Mesenchymal stem cell (in vitro differentiated cells and primary cell): ENCODE results near the gene NAPB.

ENCODE experiments used
- DNase-seq: peaks from one replicate; pipeline ENCODE4 v3.0.0-alpha.2; 2013
- H2AFZ ChIP-seq: one replicate; pipeline ENCODE4 v1.6.1; 2013; ENCODE audit warnings: low read depth, mild to moderate bottlenecking, control low read depth, inconsistent platforms, low read length, moderate library complexity
- H2AK5ac ChIP-seq: 2 replicates; pipeline ENCODE4 v1.6.1; 2013; ENCODE audit warnings: low read length, moderate library complexity, mild to moderate bottlenecking, inconsistent platforms; ENCODE audit not compliant: severe bottlenecking
- H2BK120ac ChIP-seq: one replicate; pipeline ENCODE4 v1.6.1; 2013; ENCODE audit warnings: low read depth, mild to moderate bottlenecking, inconsistent platforms, low read length, moderate library complexity
- H2BK12ac ChIP-seq, 2 experiments: one replicate each; pipeline ENCODE4 v1.6.1; 2013; ENCODE audit warnings: inconsistent platforms in 2 of 2, low read length in 2 of 2, mild to moderate bottlenecking in 2 of 2, moderate library complexity in 2 of 2, control low read depth in 1 of 2
- H2BK15ac ChIP-seq: one replicate; pipeline ENCODE4 v1.6.1; 2013; ENCODE audit warnings: mild to moderate bottlenecking, low read depth, inconsistent platforms; ENCODE audit not compliant: poor library complexity, severe bottlenecking
- H2BK5ac ChIP-seq: 2 replicates; pipeline ENCODE4 v1.6.1; 2013; ENCODE audit warnings: low read depth, mild to moderate bottlenecking, low read length, control low read depth, inconsistent platforms; ENCODE audit not compliant: poor library complexity, severe bottlenecking
- H3K14ac ChIP-seq, 2 experiments: one replicate each; pipeline ENCODE4 v1.6.1; 2013; ENCODE audit warnings: inconsistent platforms in 2 of 2, low read length in 2 of 2, control low read depth in 1 of 2, mild to moderate bottlenecking in 1 of 2, moderate library complexity in 1 of 2
- H3K18ac ChIP-seq, 2 experiments: one replicate each; pipeline ENCODE4 v1.6.1; 2013; ENCODE audit warnings: inconsistent platforms in 2 of 2, low read length in 2 of 2, control low read depth in 1 of 2, low read depth in 1 of 2, mild to moderate bottlenecking in 1 of 2
- H3K23ac ChIP-seq, 2 experiments: one replicate each; pipeline ENCODE4 v1.6.1; 2013; ENCODE audit warnings: inconsistent platforms in 2 of 2, low read length in 2 of 2, mild to moderate bottlenecking in 2 of 2, moderate library complexity in 2 of 2, control low read depth in 1 of 2
- H3K27ac ChIP-seq: 2 replicates; pipeline ENCODE4 v1.5.1; 2013; ENCODE audit warnings: mild to moderate bottlenecking, moderate library complexity, low read length, control low read depth, inconsistent platforms; ENCODE audit not compliant: poor library complexity, severe bottlenecking
- H3K27me3 ChIP-seq, 2 experiments: 2 replicates each; pipeline versions ENCODE4 v1.6.1 to v1.7.0; 2013; ENCODE audit warnings: low read length in 2 of 2, mild to moderate bottlenecking in 2 of 2, moderate library complexity in 2 of 2, control low read depth in 1 of 2, inconsistent platforms in 1 of 2; ENCODE audit not compliant: control insufficient read depth in 1 of 2, insufficient read depth in 1 of 2
- H3K36me3 ChIP-seq, 2 experiments: 2 replicates each; pipeline versions ENCODE4 v1.6.1 to v1.7.0; 2013; ENCODE audit warnings: low read length in 2 of 2, control low read depth in 1 of 2, inconsistent platforms in 1 of 2, low read depth in 1 of 2, mild to moderate bottlenecking in 1 of 2; ENCODE audit not compliant: insufficient read depth in 2 of 2, control insufficient read depth in 1 of 2
- H3K4ac ChIP-seq, 2 experiments: one replicate each; pipeline ENCODE4 v1.6.1; 2013; ENCODE audit warnings: inconsistent platforms in 2 of 2, low read length in 2 of 2, mild to moderate bottlenecking in 2 of 2, moderate library complexity in 2 of 2, control low read depth in 1 of 2, low read depth in 1 of 2
- H3K4me1 ChIP-seq: 2 replicates; pipeline ENCODE4 v1.6.1; 2013; ENCODE audit warnings: low read depth, low read length, control low read depth; ENCODE audit not compliant: control insufficient read depth, insufficient read depth
- H3K4me2 ChIP-seq: 2 replicates; pipeline ENCODE4 v1.6.1; 2013; ENCODE audit warnings: low read length, mild to moderate bottlenecking, inconsistent platforms; ENCODE audit not compliant: poor library complexity, severe bottlenecking
- H3K4me3 ChIP-seq, 2 experiments: 2 replicates each; pipeline versions ENCODE4 v1.5.1 to v1.7.0; 2013; ENCODE audit warnings: low read length in 2 of 2, mild to moderate bottlenecking in 2 of 2, control low read depth in 1 of 2, low read depth in 1 of 2; ENCODE audit not compliant: insufficient read depth in 1 of 2
- H3K79me1 ChIP-seq: replicated peaks from 2 replicates; pipeline ENCODE4 v1.6.1; 2013; ENCODE audit warnings: mild to moderate bottlenecking, control low read depth, low read length, inconsistent platforms; ENCODE audit not compliant: poor library complexity, severe bottlenecking
- H3K9ac ChIP-seq: 2 replicates; pipeline ENCODE4 v1.7.0; 2013; ENCODE audit warnings: mild to moderate bottlenecking, low read length, moderate library complexity
- H3K9me3 ChIP-seq: 2 replicates; pipeline ENCODE4 v1.7.0; 2013; ENCODE audit warnings: mild to moderate bottlenecking, low read length; ENCODE audit not compliant: control insufficient read depth
- H4K8ac ChIP-seq: one replicate; pipeline ENCODE4 v1.6.1; 2013; ENCODE audit warnings: inconsistent platforms, mild to moderate bottlenecking, low read length, moderate library complexity
- H4K91ac ChIP-seq: one replicate; pipeline ENCODE4 v1.6.1; 2013; ENCODE audit warnings: mild to moderate bottlenecking, low read length, inconsistent platforms
- WGBS: methylation state at CpG from one replicate; pipeline ENCODE4 v1.1.7; 2013; ENCODE audit warnings: mixed read lengths; 5-methylcytosine and 5-hydroxymethylcytosine counted together

Gene NAPB

GRCh38 chr20:23434521-23435313 lies 13.4 kb upstream of the NAPB start:
- no peak overlapping the region for H3K4me2 ChIP-seq
- H2AFZ ChIP-seq = no peak overlapping the region
- H3K18ac ChIP-seq = no peak overlapping the region
- no peak overlapping the region for H2BK12ac ChIP-seq
- no peaks in the 10 kb centered on the region for H3K9me3 ChIP-seq
- no peaks in the 10 kb centered on the region for H3K36me3 ChIP-seq
- no peak overlapping the region for H3K23ac ChIP-seq
- H2BK15ac ChIP-seq = no peak overlapping the region
- H2BK5ac ChIP-seq = no peak overlapping the region
- no peak for DNase-seq
- peaks cover 13 to 24% of the 10 kb centered on the region in 2 experiments for H3K27me3 ChIP-seq
- 82% methylated on average over 7 of the region's 7 CpGs for WGBS
- H3K27ac ChIP-seq = no peak overlapping the region
- peaks cover 3% of the 10 kb centered on the region for H3K4me1 ChIP-seq
- H3K4ac ChIP-seq = no peak overlapping the region
- no peak overlapping the region for H4K91ac ChIP-seq
- no peaks in the 10 kb centered on the region for H3K79me1 ChIP-seq
- no peak overlapping the region for H2BK120ac ChIP-seq
- H3K14ac ChIP-seq = no peak overlapping the region
- no peak overlapping the region for H3K4me3 ChIP-seq
- H4K8ac ChIP-seq = no peak overlapping the region
- H2AK5ac ChIP-seq = no peak overlapping the region
- H3K9ac ChIP-seq = no peak overlapping the region

- Histone ChIP-seq H2BK15ac (no peak overlapping the region), H3K79me1 (no peaks in the 10 kb centered on the region), H2BK12ac (no peak overlapping the region), H3K27me3 (peaks cover 13 to 19% of the 10 kb centered on the region in 2 experiments), H2BK120ac (no peak overlapping the region), H2AK5ac (no peak overlapping the region), H3K27ac (no peak overlapping the region), H3K9me3 (no peaks in the 10 kb centered on the region), H3K36me3 (no peaks in the 10 kb centered on the region), H3K4me1 (peaks cover 3% of the 10 kb centered on the region), H3K23ac (no peak overlapping the region), H3K9ac (no peak overlapping the region), H3K4me2 (no peak overlapping the region), H3K4me3 (no peak overlapping the region), H3K18ac (no peak overlapping the region), H3K14ac (no peak overlapping the region), H4K8ac (no peak overlapping the region), H4K91ac (no peak overlapping the region), H3K4ac (no peak overlapping the region), H2AFZ (no peak overlapping the region), H2BK5ac (no peak overlapping the region)
- WGBS = 67% methylated on average over 3 of the region's 3 CpGs
- no peak for DNase-seq
These were observed 12.3 kb upstream of the NAPB start for GRCh38 chr20:23433628-23434027.

GRCh38 chr20:23425129-23425528 lies 3.8 kb upstream of the NAPB start:
- DNase-seq = no peak
- no peak overlapping the region for H3K4me2 ChIP-seq
- peaks cover 6 to 8% of the 10 kb centered on the region in 2 experiments for H3K27me3 ChIP-seq
- no peaks in the 10 kb centered on the region for H3K36me3 ChIP-seq
- no peak overlapping the region for H2BK15ac ChIP-seq
- no peak overlapping the region for H3K27ac ChIP-seq
- H4K8ac ChIP-seq = no peak overlapping the region
- peak overlapping the region in 1 of 2 experiments; percentile 70 for H3K23ac ChIP-seq
- no peaks in the 10 kb centered on the region for H3K4me1 ChIP-seq
- no peaks in the 10 kb centered on the region for H3K79me1 ChIP-seq
- no peak overlapping the region for H3K4ac ChIP-seq
- H2BK12ac ChIP-seq = no peak overlapping the region
- WGBS = 93% methylated on average over 9 of the region's 9 CpGs
- H2AK5ac ChIP-seq = no peak overlapping the region
- H2BK120ac ChIP-seq = no peak overlapping the region
- no peak overlapping the region for H3K9ac ChIP-seq
- no peak overlapping the region for H2AFZ ChIP-seq
- no peak overlapping the region for H2BK5ac ChIP-seq
- no peak overlapping the region for H3K14ac ChIP-seq
- H3K18ac ChIP-seq = no peak overlapping the region
- H3K9me3 ChIP-seq = no peaks in the 10 kb centered on the region
- H4K91ac ChIP-seq = no peak overlapping the region
- H3K4me3 ChIP-seq = no peak overlapping the region

- peak overlapping the region; percentile 87 for H3K9ac ChIP-seq
- peaks cover 5 to 8% of the 10 kb centered on the region in 2 experiments for H3K27me3 ChIP-seq
- no peak overlapping the region for H2AFZ ChIP-seq
- peak overlapping the region; percentile 69 for H2BK5ac ChIP-seq
- WGBS = under 1% methylated on average over 56 of the region's 58 CpGs
- no peak overlapping the region for H2BK12ac ChIP-seq
- H3K18ac ChIP-seq = peak overlapping the region; percentile 73 to 97
- peak; percentile 81 for DNase-seq
- H2BK120ac ChIP-seq = peak overlapping the region; percentile 68
- no peaks in the 10 kb centered on the region for H3K9me3 ChIP-seq
- H3K4ac ChIP-seq = peak overlapping the region; percentile 51 to 96
- peak overlapping the region; percentile 85 for H3K4me2 ChIP-seq
- peaks cover 2% of the 10 kb centered on the region for H3K79me1 ChIP-seq
- no peaks in the 10 kb centered on the region for H3K4me1 ChIP-seq
- H3K4me3 ChIP-seq = peak overlapping the region; percentile 92 to 94
- peaks cover 0 to 3% of the 10 kb centered on the region in 2 experiments for H3K36me3 ChIP-seq
- H2BK15ac ChIP-seq = peak overlapping the region; percentile 44
- no peak overlapping the region for H3K14ac ChIP-seq
- no peak overlapping the region for H4K8ac ChIP-seq
- peak overlapping the region; percentile 80 for H3K27ac ChIP-seq
- peak overlapping the region; percentile 74 for H4K91ac ChIP-seq
- H3K23ac ChIP-seq = peak overlapping the region in 1 of 2 experiments; percentile 76
- no peak overlapping the region for H2AK5ac ChIP-seq
These were observed 1.0 kb downstream of the NAPB start for GRCh38 chr20:23419995-23420901.
